GM06990 (cell line): ENCODE data around the gene STK39.

ENCODE experiments used
- DNase-seq: peaks from one replicate; pipeline ENCODE4 v3.0.0-alpha.2; 2011; ENCODE audit not compliant: insufficient read length; ENCODE audit errors: extremely low read depth
- H3K27me3 ChIP-seq: replicated peaks from 2 replicates; pipeline ENCODE4 v1.6.0; 2011; ENCODE audit warnings: low read length; ENCODE audit not compliant: control insufficient read depth, insufficient read depth
- H3K36me3 ChIP-seq: 2 replicates; pipeline ENCODE4 v1.5.1; 2011; ENCODE audit warnings: low read length; ENCODE audit not compliant: control insufficient read depth, insufficient read depth
- H3K4me3 ChIP-seq: replicated peaks from 2 replicates; pipeline ENCODE4 v1.5.1; 2011; ENCODE audit warnings: low read depth, mild to moderate bottlenecking, control low read depth, low read length
- CTCF ChIP-seq: IDR thresholded peaks from 2 replicates; pipeline ENCODE4 v1.5.1; 2011; ENCODE audit warnings: low read length, control low read depth, mild to moderate bottlenecking, inconsistent platforms; ENCODE audit not compliant: insufficient read depth, poor library complexity, severe bottlenecking

STK39 gene

GRCh38 chr2:168005586-168005985 lies 241.8 kb downstream of the STK39 start:
- Histone ChIP-seq H3K36me3 (no peaks in the 10 kb centered on the region), H3K4me3 (no peak overlapping the region), H3K27me3 (no peaks in the 10 kb centered on the region)
- TF ChIP-seq CTCF = no peak
- no peak for DNase-seq

DNA sequence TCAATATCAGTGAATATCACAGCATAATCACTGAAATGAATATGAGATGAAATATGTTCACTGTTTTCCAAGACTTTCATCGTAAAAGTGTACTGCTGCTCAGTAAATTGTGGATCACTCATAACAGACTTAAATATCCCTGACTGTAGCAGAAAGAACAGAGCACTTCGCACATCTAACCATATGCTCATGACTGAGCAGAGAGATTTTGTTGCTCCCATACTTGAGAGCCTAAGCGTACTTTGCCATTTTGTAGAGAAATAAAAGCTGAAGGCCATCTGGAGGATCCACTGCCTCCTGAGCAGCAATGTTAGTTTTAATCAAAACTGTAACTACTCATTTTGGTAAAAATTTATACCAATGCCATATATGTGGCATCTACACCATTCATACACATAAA lies 243.5 kb downstream of the STK39 start:
- no peak overlapping the region for H3K4me3 ChIP-seq
- no peaks in the 10 kb centered on the region for H3K36me3 ChIP-seq
- no peaks in the 10 kb centered on the region for H3K27me3 ChIP-seq
- no peak for DNase-seq
- no peak for TF ChIP-seq CTCF

GRCh38 chr2:168002021-168002553 lies 245.3 kb downstream of the STK39 start:
- TF ChIP-seq CTCF = no peak
- H3K4me3 ChIP-seq = no peak overlapping the region
- DNase-seq = no peak
- no peaks in the 10 kb centered on the region for H3K27me3 ChIP-seq
- no peaks in the 10 kb centered on the region for H3K36me3 ChIP-seq

GRCh38 chr2:167992278-167992677 lies 255.1 kb downstream of the STK39 start:
- Histone ChIP-seq H3K4me3 (no peak overlapping the region), H3K27me3 (no peaks in the 10 kb centered on the region), H3K36me3 (no peaks in the 10 kb centered on the region)
- no peak for TF ChIP-seq CTCF
- no peak for DNase-seq

DNA sequence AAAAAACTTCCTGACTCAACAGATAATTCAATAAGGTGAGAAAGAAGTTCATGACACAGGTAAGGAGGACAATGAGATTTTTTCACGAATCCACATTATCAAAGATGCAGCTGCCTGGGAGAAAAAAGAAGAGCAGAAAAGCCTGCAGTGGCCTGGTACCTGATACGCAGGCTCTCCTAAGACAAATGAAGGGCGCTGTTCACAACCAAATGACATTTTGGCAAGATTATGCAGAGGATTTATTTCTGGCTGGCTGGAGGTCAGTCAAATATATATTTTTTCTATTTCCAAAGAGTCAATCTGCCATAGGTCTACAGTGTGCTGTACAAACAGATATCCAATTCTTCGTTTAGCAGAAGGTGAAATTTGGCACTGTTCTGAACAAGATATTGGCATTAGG lies 257.3 kb downstream of the STK39 start:
- TF ChIP-seq CTCF = no peak
- no peak overlapping the region for H3K4me3 ChIP-seq
- no peaks in the 10 kb centered on the region for H3K36me3 ChIP-seq
- DNase-seq = no peak
- no peaks in the 10 kb centered on the region for H3K27me3 ChIP-seq

DNA sequence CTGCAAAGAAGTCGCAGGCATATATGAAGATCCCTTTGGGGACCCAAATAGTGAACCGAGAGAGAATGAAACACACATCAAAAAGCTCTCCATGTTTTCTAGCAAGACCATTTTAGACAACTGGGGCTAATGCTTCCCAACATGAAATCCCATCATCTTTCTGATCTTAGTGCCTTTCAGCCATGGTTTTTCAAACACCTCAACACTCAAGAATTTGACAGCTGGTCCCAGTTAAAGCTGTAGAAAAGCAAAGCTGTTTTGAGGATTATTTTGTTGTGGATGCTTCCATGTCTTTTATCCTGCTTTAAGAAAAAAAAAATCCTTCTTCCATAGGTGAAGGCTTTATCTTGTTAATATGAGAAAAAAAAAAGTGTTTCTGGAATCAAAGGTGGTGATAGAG lies 259.1 kb downstream of the STK39 start:
- DNase-seq = no peak
- H3K4me3 ChIP-seq = no peak overlapping the region
- no peaks in the 10 kb centered on the region for H3K27me3 ChIP-seq
- TF ChIP-seq CTCF = no peak
- H3K36me3 ChIP-seq = no peaks in the 10 kb centered on the region
